Measurements from ENCODE around the gene SH3PXD2A. TPM values are rescaled to one million over a fixed set of nuclear protein-coding genes. Genes with fewer than 3 reads are reported as not detected.

The SH3PXD2A gene
- total and polyA plus RNA-seq, 5 donors from 2014 or later: 0.24 to 15.4 (median 0.47) TPM

DNA sequence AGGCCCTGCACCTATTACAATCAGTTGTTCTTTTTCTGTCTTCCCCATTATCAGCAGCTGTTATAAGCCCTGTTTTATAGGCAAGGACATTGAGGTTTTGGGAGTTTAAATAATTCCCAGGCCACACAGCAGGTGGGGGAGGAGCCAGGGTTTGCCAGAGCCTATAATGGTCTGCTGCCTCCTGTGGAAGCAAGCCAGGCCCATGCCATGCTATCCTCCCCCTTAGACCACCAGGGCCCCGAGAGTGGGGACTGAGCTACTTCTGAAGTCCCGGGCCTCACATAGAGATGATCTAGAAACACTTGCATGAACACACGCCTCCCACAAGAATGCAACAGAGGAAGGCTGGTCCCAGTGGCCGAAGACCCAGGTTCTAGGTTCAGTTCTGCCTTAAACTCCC, 141.7 kb downstream of the SH3PXD2A start:
- Mint-ChIP-seq H3K4me3 (no peak overlapping the region), H3K4me1 (peaks cover 0 to 8% (median 3%) of the 10 kb centered on the region in 4 donors), H3K27ac (peak overlapping the region in 2 of 3 donors; percentile 70 to 82), H3K9me3 (no peaks in the 10 kb centered on the region), H3K36me3 (no peaks in the 10 kb centered on the region), H3K27me3 (no peaks in the 10 kb centered on the region)
- DNase-seq (no peak), ATAC-seq (ENCODE audit: low read depth in 2 of 2) (no peak)
- Histone ChIP-seq H3K36me3 (ENCODE audit: control insufficient read depth, insufficient read depth, low read length) (no peaks in the 10 kb centered on the region), H3K4me3 (ENCODE audit: low read depth, low read length) (no peak overlapping the region), H3K27ac (ENCODE audit: insufficient read depth, low read length, poor library complexity, severe bottlenecking) (no peak overlapping the region), H3K9me3 (ENCODE audit: control insufficient read depth in 2 of 2, low read length in 2 of 2) (no peaks in the 10 kb centered on the region), H3K4me1 (ENCODE audit: control insufficient read depth, insufficient read depth, low read length, poor library complexity, severe bottlenecking) (no peaks in the 10 kb centered on the region), H3K27me3 (ENCODE audit: control insufficient read depth, insufficient read depth, low read length) (no peaks in the 10 kb centered on the region)

DNA sequence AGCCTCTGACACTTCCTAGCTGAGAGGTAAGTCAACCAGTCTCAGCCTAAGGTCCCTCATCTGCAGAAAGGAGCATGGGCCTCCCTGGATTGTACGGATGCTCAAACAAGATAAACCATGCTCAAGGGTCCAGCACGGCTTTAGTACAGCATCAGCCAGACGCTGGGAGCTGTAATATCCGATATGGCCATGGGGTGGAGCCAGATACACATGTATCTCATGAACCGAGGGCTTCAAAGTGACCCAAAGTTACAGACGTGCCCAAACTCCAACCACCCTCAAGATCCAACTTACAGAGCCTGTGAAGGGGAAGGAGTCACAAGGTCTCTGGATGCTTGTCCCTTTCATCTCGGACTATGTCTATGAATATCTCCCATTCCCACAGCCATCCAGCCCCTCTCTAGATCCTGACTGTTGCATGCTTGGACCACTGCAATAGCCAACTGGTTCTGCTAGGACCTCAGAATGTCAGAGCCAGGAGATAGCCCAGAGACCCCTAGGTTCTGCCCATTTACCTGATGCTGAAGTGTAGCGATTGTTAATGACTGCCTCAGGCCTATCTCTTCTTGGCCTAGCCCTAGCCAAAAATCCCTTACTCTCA, 142.4 kb downstream of the SH3PXD2A start:
- Mint-ChIP-seq H3K9me3 (no peaks in the 10 kb centered on the region), H3K4me3 (no peak overlapping the region), H3K27ac (peak overlapping the region in 2 of 3 donors; percentile 24 to 70), H3K4me1 (peaks cover 0 to 7% (median 3%) of the 10 kb centered on the region in 4 donors), H3K27me3 (no peaks in the 10 kb centered on the region), H3K36me3 (no peaks in the 10 kb centered on the region)
- H3K4me3 ChIP-seq (ENCODE audit: low read depth, low read length): no peak overlapping the region
- H3K4me1 ChIP-seq (ENCODE audit: control insufficient read depth, insufficient read depth, low read length, poor library complexity, severe bottlenecking): no peaks in the 10 kb centered on the region
- no peaks in the 10 kb centered on the region for H3K9me3 ChIP-seq (ENCODE audit: control insufficient read depth in 2 of 2, low read length in 2 of 2)
- ATAC-seq (ENCODE audit: low read depth in 2 of 2) (peak; percentile 80 to 84), DNase-seq (peak; percentile 66 to 80 (median 74))
- H3K27me3 ChIP-seq (ENCODE audit: control insufficient read depth, insufficient read depth, low read length): no peaks in the 10 kb centered on the region
- H3K36me3 ChIP-seq (ENCODE audit: control insufficient read depth, insufficient read depth, low read length): no peaks in the 10 kb centered on the region
- no peak overlapping the region for H3K27ac ChIP-seq (ENCODE audit: insufficient read depth, low read length, poor library complexity, severe bottlenecking)

DNA sequence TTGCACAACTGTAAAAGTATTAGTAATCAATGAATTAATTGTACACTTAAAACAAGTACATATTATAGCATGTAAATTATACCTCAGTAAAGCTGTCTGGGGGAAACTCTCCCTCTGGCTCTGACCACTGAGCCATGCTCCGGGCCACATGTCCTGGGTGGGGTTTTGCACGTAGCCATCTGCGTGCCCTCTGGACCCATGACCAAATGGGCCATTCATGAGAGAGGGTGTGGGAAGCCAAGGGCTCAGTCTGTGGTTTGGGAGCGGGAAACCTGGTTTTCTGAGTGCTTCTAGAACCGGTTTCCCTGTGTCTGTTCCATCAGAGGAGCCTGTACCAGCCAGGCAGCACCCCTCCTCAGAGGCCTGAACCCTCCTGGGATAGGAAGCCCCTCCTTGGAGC, 143.2 kb downstream of the SH3PXD2A start:
- Mint-ChIP-seq H3K27ac (no peak overlapping the region), H3K4me3 (no peak overlapping the region), H3K27me3 (no peaks in the 10 kb centered on the region), H3K9me3 (no peaks in the 10 kb centered on the region), H3K36me3 (no peaks in the 10 kb centered on the region), H3K4me1 (peaks cover 0 to 7% (median 3%) of the 10 kb centered on the region in 4 donors)
- no peaks in the 10 kb centered on the region for H3K9me3 ChIP-seq (ENCODE audit: control insufficient read depth in 2 of 2, low read length in 2 of 2)
- H3K4me3 ChIP-seq (ENCODE audit: low read depth, low read length): no peak overlapping the region
- no peaks in the 10 kb centered on the region for H3K4me1 ChIP-seq (ENCODE audit: control insufficient read depth, insufficient read depth, low read length, poor library complexity, severe bottlenecking)
- no peak overlapping the region for H3K27ac ChIP-seq (ENCODE audit: insufficient read depth, low read length, poor library complexity, severe bottlenecking)
- no peaks in the 10 kb centered on the region for H3K36me3 ChIP-seq (ENCODE audit: control insufficient read depth, insufficient read depth, low read length)
- no peaks in the 10 kb centered on the region for H3K27me3 ChIP-seq (ENCODE audit: control insufficient read depth, insufficient read depth, low read length)
- DNase-seq: no peak
- ATAC-seq (ENCODE audit: low read depth in 2 of 2): no peak

DNA sequence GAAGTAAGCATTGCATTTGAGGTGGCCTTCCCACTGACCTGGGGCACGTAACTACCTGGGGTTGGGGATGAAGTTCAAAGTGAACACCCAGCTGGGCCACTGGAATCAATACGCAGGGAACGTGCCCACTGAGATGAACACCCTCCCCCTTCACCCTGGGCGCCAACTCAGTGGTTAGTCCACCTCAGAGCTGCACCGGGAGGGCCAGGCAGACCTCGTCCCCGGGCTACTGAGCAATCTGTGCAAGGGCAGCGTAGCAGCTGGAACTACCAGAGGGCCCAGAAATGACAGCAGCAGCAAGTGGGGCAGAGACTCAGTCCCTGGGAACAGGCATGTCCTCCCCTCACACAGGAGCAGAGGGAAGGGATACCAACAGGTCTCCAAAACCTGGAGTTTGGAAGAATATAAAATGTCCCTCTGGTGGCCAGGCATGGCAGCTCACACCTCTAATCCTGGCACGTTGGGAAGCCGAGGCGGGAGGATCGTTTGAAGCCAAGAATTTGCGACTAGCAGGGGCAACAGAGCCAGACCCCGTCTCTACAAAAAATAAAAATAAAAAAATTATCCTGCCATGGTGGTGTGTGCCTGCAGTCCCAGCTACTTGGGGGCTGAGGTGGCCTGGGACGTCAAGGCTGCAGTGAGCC, 143.9 kb downstream of the SH3PXD2A start:
- Mint-ChIP-seq H3K36me3 (no peaks in the 10 kb centered on the region), H3K9me3 (no peaks in the 10 kb centered on the region), H3K27ac (no peak overlapping the region), H3K4me3 (no peak overlapping the region), H3K27me3 (no peaks in the 10 kb centered on the region), H3K4me1 (peaks cover 0 to 7% (median 3%) of the 10 kb centered on the region in 4 donors)
- Histone ChIP-seq H3K27ac (ENCODE audit: insufficient read depth, low read length, poor library complexity, severe bottlenecking) (no peak overlapping the region), H3K9me3 (ENCODE audit: control insufficient read depth in 2 of 2, low read length in 2 of 2) (no peaks in the 10 kb centered on the region), H3K36me3 (ENCODE audit: control insufficient read depth, insufficient read depth, low read length) (no peaks in the 10 kb centered on the region), H3K4me1 (ENCODE audit: control insufficient read depth, insufficient read depth, low read length, poor library complexity, severe bottlenecking) (no peaks in the 10 kb centered on the region), H3K27me3 (ENCODE audit: control insufficient read depth, insufficient read depth, low read length) (no peaks in the 10 kb centered on the region), H3K4me3 (ENCODE audit: low read depth, low read length) (no peak overlapping the region)
- no peak for DNase-seq
- ATAC-seq (ENCODE audit: low read depth in 2 of 2): no peak

DNA sequence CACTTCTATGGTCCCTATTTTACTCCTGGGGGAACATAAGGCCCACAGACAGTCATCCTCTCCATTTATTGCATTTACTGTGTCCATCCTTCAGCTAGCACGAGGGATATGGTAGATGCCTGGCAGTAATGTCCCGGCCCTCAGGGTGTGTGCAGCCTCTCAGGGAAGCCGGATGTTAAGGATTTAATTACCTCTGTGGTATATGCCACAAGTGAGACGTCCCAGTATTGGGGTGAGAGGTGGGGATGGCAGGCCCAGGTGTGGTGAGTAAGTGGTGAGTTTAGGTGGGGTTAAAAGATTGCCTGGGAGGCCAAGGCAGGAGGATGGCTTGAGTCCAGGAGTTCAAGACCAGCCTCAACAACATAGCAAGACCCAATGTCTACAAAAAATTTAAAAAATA, 144.9 kb downstream of the SH3PXD2A start:
- no peaks in the 10 kb centered on the region for H3K36me3 ChIP-seq (ENCODE audit: control insufficient read depth, insufficient read depth, low read length)
- H3K4me3 Mint-ChIP-seq: no peak overlapping the region
- H3K27me3 ChIP-seq (ENCODE audit: control insufficient read depth, insufficient read depth, low read length): no peaks in the 10 kb centered on the region
- H3K27ac ChIP-seq (ENCODE audit: insufficient read depth, low read length, poor library complexity, severe bottlenecking): no peak overlapping the region
- H3K9me3 Mint-ChIP-seq: no peaks in the 10 kb centered on the region
- H3K9me3 ChIP-seq (ENCODE audit: control insufficient read depth in 2 of 2, low read length in 2 of 2): no peaks in the 10 kb centered on the region
- no peak overlapping the region for H3K27ac Mint-ChIP-seq
- no peaks in the 10 kb centered on the region for H3K4me1 ChIP-seq (ENCODE audit: control insufficient read depth, insufficient read depth, low read length, poor library complexity, severe bottlenecking)
- no peaks in the 10 kb centered on the region for H3K27me3 Mint-ChIP-seq
- H3K4me1 Mint-ChIP-seq: peaks cover 0 to 7% (median 3%) of the 10 kb centered on the region in 4 donors
- H3K36me3 Mint-ChIP-seq: no peaks in the 10 kb centered on the region
- H3K4me3 ChIP-seq (ENCODE audit: low read depth, low read length): no peak overlapping the region
- DNase-seq (no peak), ATAC-seq (ENCODE audit: low read depth in 2 of 2) (no peak)

DNA sequence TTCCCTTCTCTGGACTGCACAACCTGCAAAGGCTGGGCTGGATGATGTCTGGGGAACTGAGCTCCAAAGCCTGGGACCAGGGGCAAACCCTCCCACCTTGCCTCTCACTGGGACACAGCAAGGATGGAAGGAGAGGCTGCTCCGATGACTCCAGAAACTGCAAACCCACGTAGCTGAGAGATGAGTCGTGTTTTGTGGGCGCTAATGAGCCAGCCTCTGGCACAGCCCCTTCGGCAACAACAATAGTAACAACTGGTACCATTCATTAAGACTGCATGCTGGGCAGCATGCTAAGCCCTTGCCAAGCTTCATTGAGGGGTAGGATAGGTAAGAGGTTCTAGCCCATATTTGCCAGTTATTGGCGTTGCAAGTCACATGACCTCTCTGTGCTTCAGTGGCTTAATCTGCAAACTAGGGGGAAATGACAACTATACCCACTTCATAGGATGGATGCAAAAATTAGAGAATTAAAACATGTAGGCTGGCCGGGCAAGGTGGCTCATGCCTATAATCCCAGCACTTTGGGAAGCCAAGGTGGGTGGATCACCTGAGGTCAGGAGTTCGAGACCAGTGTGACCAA, 145.9 kb downstream of the SH3PXD2A start:
- Histone ChIP-seq H3K9me3 (ENCODE audit: control insufficient read depth in 2 of 2, low read length in 2 of 2) (no peaks in the 10 kb centered on the region), H3K4me1 (ENCODE audit: control insufficient read depth, insufficient read depth, low read length, poor library complexity, severe bottlenecking) (no peaks in the 10 kb centered on the region), H3K4me3 (ENCODE audit: low read depth, low read length) (no peak overlapping the region), H3K27me3 (ENCODE audit: control insufficient read depth, insufficient read depth, low read length) (no peaks in the 10 kb centered on the region), H3K27ac (ENCODE audit: insufficient read depth, low read length, poor library complexity, severe bottlenecking) (no peak overlapping the region), H3K36me3 (ENCODE audit: control insufficient read depth, insufficient read depth, low read length) (no peaks in the 10 kb centered on the region)
- Mint-ChIP-seq H3K27me3 (no peaks in the 10 kb centered on the region), H3K27ac (no peak overlapping the region), H3K4me3 (no peak overlapping the region), H3K36me3 (no peaks in the 10 kb centered on the region), H3K4me1 (peaks cover 0 to 7% (median 3%) of the 10 kb centered on the region in 4 donors), H3K9me3 (no peaks in the 10 kb centered on the region)
- DNase-seq (no peak), ATAC-seq (ENCODE audit: low read depth in 2 of 2) (no peak)

DNA sequence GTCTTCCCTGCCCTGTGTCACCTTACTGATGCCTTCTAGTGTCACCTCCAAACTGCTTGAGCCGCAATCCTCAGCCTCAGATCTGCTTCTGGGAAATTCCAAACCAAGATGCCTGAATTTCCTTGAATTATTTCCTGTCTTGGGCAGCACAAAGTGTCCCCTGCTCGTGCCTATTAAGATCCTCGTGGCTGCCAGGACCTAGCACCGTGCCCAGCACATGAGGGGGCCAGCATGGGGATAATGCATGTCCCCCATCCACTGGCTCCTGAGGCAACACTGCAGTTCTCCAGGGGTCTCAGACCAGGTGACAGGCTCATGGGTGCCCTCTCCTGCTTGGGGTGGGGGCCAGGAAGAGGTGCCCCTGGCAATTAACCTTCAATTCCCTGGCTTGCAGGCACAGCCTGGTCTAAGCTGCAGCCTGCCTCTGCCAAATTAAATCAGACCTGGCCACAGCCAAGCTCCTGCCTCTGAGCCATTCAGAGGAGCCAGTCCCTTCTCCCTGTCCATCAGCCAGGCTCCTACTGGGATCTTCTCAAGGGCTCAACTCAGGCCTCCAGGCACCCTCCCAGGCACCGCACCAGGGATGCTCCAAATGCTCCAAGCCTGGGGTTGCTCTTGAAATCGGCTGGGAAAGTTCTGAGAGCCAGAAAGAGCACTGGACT, 146.6 kb downstream of the SH3PXD2A start:
- no peaks in the 10 kb centered on the region for H3K9me3 ChIP-seq (ENCODE audit: control insufficient read depth in 2 of 2, low read length in 2 of 2)
- Mint-ChIP-seq H3K27ac (no peak overlapping the region), H3K4me3 (no peak overlapping the region), H3K27me3 (no peaks in the 10 kb centered on the region), H3K9me3 (no peaks in the 10 kb centered on the region), H3K4me1 (peaks cover 0 to 7% (median 3%) of the 10 kb centered on the region in 4 donors), H3K36me3 (no peaks in the 10 kb centered on the region)
- no peaks in the 10 kb centered on the region for H3K4me1 ChIP-seq (ENCODE audit: control insufficient read depth, insufficient read depth, low read length, poor library complexity, severe bottlenecking)
- H3K27me3 ChIP-seq (ENCODE audit: control insufficient read depth, insufficient read depth, low read length): no peaks in the 10 kb centered on the region
- no peak overlapping the region for H3K27ac ChIP-seq (ENCODE audit: insufficient read depth, low read length, poor library complexity, severe bottlenecking)
- H3K4me3 ChIP-seq (ENCODE audit: low read depth, low read length): no peak overlapping the region
- no peak for DNase-seq
- H3K36me3 ChIP-seq (ENCODE audit: control insufficient read depth, insufficient read depth, low read length): no peaks in the 10 kb centered on the region
- no peak for ATAC-seq (ENCODE audit: low read depth in 2 of 2)
